NCI-H1930 (cell line): Measurements from ENCODE around the gene PRXL2A.
A peak's percentile ranks its signal among the peaks of the same experiment; 100 is the strongest.
"Not testable (repeated sequence)": the region's sequence is repeated elsewhere in the genome, so short reads cannot be mapped to it uniquely, and the experiment has no call there.

Experiments used
- DNase-seq, 2 experiments: peaks; one replicate each; lab custom pipeline; 2025; lab: John Stamatoyannopoulos, UW

The PRXL2A gene, protein sequence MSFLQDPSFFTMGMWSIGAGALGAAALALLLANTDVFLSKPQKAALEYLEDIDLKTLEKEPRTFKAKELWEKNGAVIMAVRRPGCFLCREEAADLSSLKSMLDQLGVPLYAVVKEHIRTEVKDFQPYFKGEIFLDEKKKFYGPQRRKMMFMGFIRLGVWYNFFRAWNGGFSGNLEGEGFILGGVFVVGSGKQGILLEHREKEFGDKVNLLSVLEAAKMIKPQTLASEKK

GRCh38 chr10:80408242-80409101, at the start of gene PRXL2A:
PRXL2A (plus strand) TSS chr10:80408551; CDS start chr10:80420468, 11,917 bp downstream.
- peak; percentile 56 to 79 for DNase-seq

- not testable (repeated sequence) for DNase-seq
Observed at GRCh38 chr10:80358925-80359324, 49.4 kb upstream of the PRXL2A start.

GRCh38 chr10:80359644-80360043, 48.7 kb upstream of the PRXL2A start:
- no peak for DNase-seq

GRCh38 chr10:80365510-80365909, 42.8 kb upstream of the PRXL2A start:
- no peak for DNase-seq

- DNase-seq = no peak
Observed at GRCh38 chr10:80371467-80371866, 36.9 kb upstream of the PRXL2A start.

DNA sequence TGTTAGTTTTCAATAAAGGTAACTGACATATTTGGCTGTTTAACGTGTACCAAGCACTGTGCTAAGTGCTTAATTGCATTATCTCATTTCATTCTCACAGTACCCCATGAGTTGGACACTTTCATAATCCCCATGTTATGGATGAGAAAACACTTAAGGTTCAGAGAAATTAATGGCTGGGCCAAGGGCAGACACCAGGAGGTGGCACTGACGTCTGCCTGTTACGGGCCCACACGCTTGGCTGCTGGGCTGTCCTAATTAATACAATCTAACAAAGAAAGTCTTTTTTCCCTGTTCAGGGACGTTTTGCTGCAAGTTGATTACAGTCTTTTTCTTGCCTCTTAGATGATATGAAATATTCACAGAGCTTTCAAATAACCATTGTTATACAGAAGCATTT, 35.7 kb upstream of the PRXL2A start:
- no peak for DNase-seq

- no peak for DNase-seq
Observed at GRCh38 chr10:80373502-80373901, 34.8 kb upstream of the PRXL2A start.

GRCh38 chr10:80379701-80380100, 28.6 kb upstream of the PRXL2A start:
- DNase-seq = no peak

GRCh38 chr10:80380185-80380584, 28.2 kb upstream of the PRXL2A start:
- no peak for DNase-seq

- DNase-seq = no peak
Observed at GRCh38 chr10:80382989-80383388, 25.4 kb upstream of the PRXL2A start.

GRCh38 chr10:80390740-80391139, 17.6 kb upstream of the PRXL2A start:
- DNase-seq = no peak

DNA sequence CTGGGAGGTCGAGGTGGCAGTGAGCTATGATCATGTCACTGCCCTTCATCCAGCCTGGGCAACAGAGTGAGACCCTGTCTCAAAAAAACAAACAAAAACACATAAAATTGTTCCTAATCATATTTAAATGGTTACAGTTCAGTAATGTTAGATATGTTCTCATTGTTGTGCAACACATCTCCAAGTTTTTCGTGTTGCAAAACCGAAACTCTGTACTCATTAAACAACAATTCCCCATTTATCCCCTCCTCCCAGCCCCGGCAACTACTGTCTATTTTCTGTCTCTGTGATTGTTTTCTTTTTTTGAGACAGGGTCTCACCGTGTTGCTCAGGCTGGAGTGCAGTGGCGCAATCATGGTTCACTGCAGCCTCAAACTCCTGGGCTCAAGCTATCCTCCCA, 16.1 kb upstream of the PRXL2A start:
- DNase-seq = no peak

- no peak for DNase-seq
Observed at GRCh38 chr10:80394358-80394916, 13.9 kb upstream of the PRXL2A start.

DNA sequence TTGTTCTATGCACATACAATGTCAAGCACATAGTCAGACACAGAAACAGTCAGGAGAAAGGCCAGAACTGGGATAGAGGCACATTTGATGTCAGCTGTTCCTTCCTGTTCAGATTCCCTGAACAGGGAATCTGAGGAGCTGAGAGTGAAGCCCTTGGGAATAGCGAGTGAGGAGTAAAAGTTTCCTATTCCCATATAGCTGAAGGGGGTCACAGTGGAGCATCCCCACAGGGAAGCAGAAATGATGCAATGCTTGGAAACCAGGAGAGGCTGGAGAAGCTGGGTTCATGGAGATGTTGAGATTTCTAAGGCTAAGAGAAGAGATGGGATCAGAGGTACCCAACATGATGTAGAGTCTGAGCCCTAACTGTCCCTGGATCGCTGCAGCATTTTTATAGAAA, 11.3 kb upstream of the PRXL2A start:
- DNase-seq = no peak

DNA sequence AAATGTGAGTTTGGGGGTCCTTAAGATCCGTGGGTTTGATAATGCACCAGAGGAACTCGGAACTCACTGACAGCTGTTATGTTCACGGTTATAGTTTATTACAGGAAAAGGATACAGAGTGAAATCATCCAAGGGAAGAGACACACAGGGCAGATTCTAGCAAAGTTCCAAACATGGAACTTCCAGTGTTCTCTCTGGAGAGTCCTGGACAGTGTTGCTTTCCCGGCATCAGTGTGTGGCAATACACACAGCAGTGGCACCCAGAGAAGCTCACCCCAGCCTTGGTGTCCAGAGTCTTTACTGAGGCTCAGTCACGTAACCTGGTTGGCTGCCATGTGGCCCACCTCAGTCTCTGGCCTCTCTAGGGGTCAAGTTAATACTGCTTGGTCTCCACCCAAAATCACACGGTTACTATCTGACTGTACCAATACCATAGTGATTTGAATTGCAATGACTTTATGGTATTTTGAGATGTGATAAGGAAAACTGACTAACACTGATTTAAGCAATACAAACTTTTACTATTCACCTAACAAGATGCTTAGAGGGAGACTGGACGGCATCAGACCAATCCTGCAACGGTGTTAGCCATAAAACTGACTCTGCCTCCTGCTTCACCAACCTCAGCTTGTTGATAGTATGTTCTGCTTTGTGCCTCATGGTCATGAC, 8.1 kb upstream of the PRXL2A start:
- DNase-seq = no peak

DNA sequence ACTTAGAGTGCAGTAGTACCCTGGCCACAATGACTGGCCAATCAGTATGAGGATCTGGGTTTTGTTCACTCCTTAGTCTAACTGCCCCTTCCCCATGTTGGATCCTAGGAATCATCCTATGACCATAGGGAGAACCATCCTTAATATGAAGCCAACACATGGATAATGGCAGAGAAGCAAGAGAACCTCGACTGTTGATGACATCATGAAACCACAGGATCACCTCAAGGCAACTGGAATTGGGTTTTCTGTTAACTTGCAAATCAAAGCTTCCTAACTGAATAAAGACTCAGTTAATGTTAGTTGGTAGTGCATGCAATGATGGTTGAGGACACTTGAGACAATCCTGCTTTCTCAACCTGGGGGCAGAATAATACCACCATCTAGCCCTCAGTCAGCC, 3.3 kb upstream of the PRXL2A start:
- DNase-seq = no peak

- DNase-seq = no peak
Observed at GRCh38 chr10:80405626-80406025, 2.7 kb upstream of the PRXL2A start.

GRCh38 chr10:80406204-80406603, 2.1 kb upstream of the PRXL2A start:
- DNase-seq = no peak

GRCh38 chr10:80407812-80408241, 524 bp upstream of the PRXL2A start:
- DNase-seq = no peak

DNA sequence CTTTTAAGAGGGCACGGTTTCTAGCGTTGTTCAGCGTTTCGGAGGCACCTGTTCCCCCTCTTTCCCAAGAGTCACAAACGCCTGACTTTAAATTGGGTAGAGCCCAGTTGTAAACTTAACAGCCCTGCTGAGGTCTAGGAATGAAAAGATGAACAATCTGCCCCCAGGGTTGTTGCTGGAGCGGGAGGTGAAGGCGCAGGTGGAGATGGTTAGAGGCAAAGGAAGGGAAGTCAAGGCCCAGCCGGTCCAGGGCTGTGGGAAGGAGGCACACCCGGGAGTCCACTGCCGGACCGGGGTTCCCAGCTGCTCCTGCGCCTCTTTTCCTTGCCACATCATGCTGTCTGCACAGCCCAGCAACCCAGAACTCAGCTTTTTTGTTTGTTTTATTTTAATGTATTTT, 770 bp downstream of the PRXL2A start:
- no peak for DNase-seq

- no peak for DNase-seq
Observed at GRCh38 chr10:80410122-80410521, 1.8 kb downstream of the PRXL2A start.

DNA sequence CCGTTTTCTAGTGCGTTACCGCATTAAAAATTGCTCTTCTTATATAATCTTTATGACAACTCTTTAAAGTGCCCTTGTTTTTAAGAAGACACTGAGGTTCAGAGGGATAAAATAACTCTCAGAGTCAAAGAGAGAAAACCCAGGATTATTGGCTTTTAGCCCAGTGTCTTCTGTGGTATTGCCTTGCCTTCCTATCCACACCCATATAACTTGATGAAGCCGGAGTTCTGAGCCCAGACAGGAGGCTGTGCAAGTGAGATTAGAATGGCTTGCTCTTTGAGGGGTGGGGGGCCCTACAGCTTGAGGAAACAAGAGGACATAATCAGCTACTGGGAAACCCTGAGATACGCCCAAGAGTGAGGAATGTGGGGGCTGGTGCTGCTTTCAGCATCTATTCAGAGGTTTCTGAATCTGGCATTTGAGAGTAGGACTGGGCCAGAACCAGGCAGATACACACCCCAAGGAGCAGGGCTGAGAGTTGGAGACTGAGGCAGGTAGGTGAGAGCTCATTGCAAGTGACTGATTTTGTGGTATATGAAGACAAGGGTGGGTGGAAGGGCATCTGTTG, 2.3 kb downstream of the PRXL2A start:
- DNase-seq = no peak
